Measurements from ENCODE around the gene CPN2.

DNA sequence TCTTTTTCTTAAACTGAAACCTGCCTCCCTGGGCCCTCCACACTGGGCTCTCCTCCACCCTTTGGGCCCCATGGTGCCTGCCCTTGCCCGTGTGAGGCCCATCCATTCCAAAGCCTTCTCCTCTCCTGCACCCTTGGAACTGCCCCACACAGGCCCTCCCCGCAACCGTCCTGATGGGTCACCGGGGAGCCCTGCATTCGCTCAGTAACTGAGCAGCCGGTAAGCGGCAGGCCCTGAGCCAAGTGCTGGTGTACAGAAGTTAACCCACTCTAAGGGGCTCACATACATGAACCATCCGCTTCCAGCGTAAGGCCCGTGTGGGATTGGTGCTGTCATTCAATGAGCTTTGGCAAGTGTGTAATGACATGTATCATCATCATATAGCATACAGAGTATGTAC, 23.8 kb upstream of the CPN2 start:
- TF ChIP-seq EZH2phosphoT487 (IDR thresholded peaks at IDR 0.05; ENCODE audit: borderline replicate concordance, low read depth, low read length), result no peak
- TF ChIP-seq, protein P1, sequence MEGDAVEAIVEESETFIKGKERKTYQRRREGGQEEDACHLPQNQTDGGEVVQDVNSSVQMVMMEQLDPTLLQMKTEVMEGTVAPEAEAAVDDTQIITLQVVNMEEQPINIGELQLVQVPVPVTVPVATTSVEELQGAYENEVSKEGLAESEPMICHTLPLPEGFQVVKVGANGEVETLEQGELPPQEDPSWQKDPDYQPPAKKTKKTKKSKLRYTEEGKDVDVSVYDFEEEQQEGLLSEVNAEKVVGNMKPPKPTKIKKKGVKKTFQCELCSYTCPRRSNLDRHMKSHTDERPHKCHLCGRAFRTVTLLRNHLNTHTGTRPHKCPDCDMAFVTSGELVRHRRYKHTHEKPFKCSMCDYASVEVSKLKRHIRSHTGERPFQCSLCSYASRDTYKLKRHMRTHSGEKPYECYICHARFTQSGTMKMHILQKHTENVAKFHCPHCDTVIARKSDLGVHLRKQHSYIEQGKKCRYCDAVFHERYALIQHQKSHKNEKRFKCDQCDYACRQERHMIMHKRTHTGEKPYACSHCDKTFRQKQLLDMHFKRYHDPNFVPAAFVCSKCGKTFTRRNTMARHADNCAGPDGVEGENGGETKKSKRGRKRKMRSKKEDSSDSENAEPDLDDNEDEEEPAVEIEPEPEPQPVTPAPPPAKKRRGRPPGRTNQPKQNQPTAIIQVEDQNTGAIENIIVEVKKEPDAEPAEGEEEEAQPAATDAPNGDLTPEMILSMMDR (conservative IDR thresholded peaks at IDR 0.05; ENCODE audit: low read length), result no peak

Measured in OCI-LY7 (cell line).